ENCODE results near the gene SGCD.

DNA sequence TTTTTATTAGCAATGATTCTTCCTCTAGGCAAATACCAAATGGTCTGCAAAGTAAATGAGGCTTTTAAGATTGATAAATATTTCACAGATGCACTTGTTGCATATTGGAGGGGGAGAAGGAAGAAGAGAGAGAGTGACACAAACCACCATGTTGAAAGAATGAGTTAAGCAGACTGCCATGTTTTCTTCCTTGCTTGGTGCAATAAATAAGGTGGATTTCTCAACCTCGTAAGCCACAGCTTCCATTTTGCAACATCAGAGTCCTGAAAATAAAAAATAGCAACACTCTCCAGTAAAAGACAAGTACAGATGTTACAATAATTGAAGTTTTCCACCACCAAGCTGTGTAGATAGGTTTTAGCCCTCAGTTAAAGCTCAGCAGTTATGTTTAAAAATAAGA lies 202.9 kb downstream of the SGCD start:
- no peak for TF ChIP-seq CTCF (IDR thresholded peaks at IDR 0.05)
- no peak for TF ChIP-seq EP300 (IDR thresholded peaks at IDR 0.05; ENCODE audit: low read depth)

All from transverse colon (tissue), 3 donors.